Trophoblast cell (in vitro differentiated cells and primary cell): ENCODE data around the gene CLIP2.
A peak's percentile ranks its signal among the peaks of the same experiment; 100 is the strongest.
"Not testable (repeated sequence)": the region's sequence is repeated elsewhere in the genome, so short reads cannot be mapped to it uniquely, and the experiment has no call there.

ENCODE experiments used
- DNase-seq, 2 donors: peaks; one replicate each; pipeline ENCODE4 v3.0.0-alpha.2; 2016
- H2AFZ ChIP-seq: 2 replicates; pipeline ENCODE4 v1.6.1; 2013; ENCODE audit warnings: low read length, moderate library complexity, mild to moderate bottlenecking; ENCODE audit not compliant: insufficient read depth, poor library complexity
- H2AK5ac ChIP-seq: 2 replicates; pipeline ENCODE4 v1.6.1; 2013; ENCODE audit warnings: mild to moderate bottlenecking, low read length
- H2BK120ac ChIP-seq: 2 replicates; pipeline ENCODE4 v1.6.1; 2013; ENCODE audit warnings: low read length, mild to moderate bottlenecking, moderate library complexity; ENCODE audit not compliant: insufficient read depth, poor library complexity
- H2BK12ac ChIP-seq: 2 replicates; pipeline ENCODE4 v1.6.1; 2013; ENCODE audit warnings: mild to moderate bottlenecking, low read length, moderate library complexity
- H2BK5ac ChIP-seq: 2 replicates; pipeline ENCODE4 v1.6.1; 2013; ENCODE audit warnings: low read length, low read depth, moderate library complexity, mild to moderate bottlenecking; ENCODE audit not compliant: poor library complexity
- H3K14ac ChIP-seq: 2 replicates; pipeline ENCODE4 v1.6.1; 2013; ENCODE audit warnings: mild to moderate bottlenecking, low read length
- H3K18ac ChIP-seq: 2 replicates; pipeline ENCODE4 v1.6.1; 2013; ENCODE audit warnings: mild to moderate bottlenecking, low read length
- H3K23ac ChIP-seq: 2 replicates; pipeline ENCODE4 v1.6.1; 2013; ENCODE audit warnings: low read length
- H3K27ac ChIP-seq: 2 replicates; pipeline ENCODE4 v1.5.1; 2013; ENCODE audit warnings: low read depth, mild to moderate bottlenecking, inconsistent platforms, low read length, moderate library complexity
- H3K27me3 ChIP-seq: 2 replicates; pipeline ENCODE4 v1.6.1; 2013; ENCODE audit warnings: inconsistent platforms, mild to moderate bottlenecking, low read length, moderate library complexity; ENCODE audit not compliant: insufficient read depth
- H3K36me3 ChIP-seq, 2 experiments: 1 replicate in 1 of 2; 2 replicates in 1 of 2; pipeline ENCODE4 v1.6.1; 2013; ENCODE audit warnings: low read length in 2 of 2, mild to moderate bottlenecking in 2 of 2, moderate library complexity in 1 of 2; ENCODE audit not compliant: insufficient read depth in 2 of 2, control insufficient read depth in 1 of 2
- H3K4ac ChIP-seq: 2 replicates; pipeline ENCODE4 v1.6.1; 2013; ENCODE audit warnings: low read depth, mild to moderate bottlenecking, low read length, moderate library complexity
- H3K4me1 ChIP-seq, 2 experiments: 1 replicate in 1 of 2; 2 replicates in 1 of 2; pipeline ENCODE4 v1.6.1; 2013; ENCODE audit warnings: low read length in 2 of 2, mild to moderate bottlenecking in 2 of 2, moderate library complexity in 1 of 2; ENCODE audit not compliant: insufficient read depth in 2 of 2, control insufficient read depth in 1 of 2
- H3K4me2 ChIP-seq: 2 replicates; pipeline ENCODE4 v1.6.1; 2013; ENCODE audit warnings: inconsistent platforms, mild to moderate bottlenecking, low read length, moderate library complexity
- H3K4me3 ChIP-seq: 2 replicates; pipeline ENCODE4 v1.5.1; 2013; ENCODE audit warnings: mild to moderate bottlenecking, low read depth, low read length, inconsistent platforms
- H3K79me1 ChIP-seq: one replicate; pipeline ENCODE4 v1.6.1; 2013; ENCODE audit warnings: low read length
- H3K79me2 ChIP-seq: 2 replicates; pipeline ENCODE4 v1.6.1; 2013; ENCODE audit warnings: low read length, mild to moderate bottlenecking; ENCODE audit not compliant: control insufficient read depth, insufficient read depth, poor library complexity
- H3K9ac ChIP-seq: 2 replicates; pipeline ENCODE4 v1.6.1; 2013; ENCODE audit warnings: mild to moderate bottlenecking, low read length
- H3K9me3 ChIP-seq: 2 replicates; pipeline ENCODE4 v1.6.1; 2013; ENCODE audit warnings: low read depth, mild to moderate bottlenecking, control low read depth, inconsistent platforms, low read length; ENCODE audit not compliant: insufficient read depth
- H4K12ac ChIP-seq: 2 replicates; pipeline ENCODE4 v1.6.1; 2013; ENCODE audit warnings: low read depth, mild to moderate bottlenecking, low read length, moderate library complexity
- H4K8ac ChIP-seq: 2 replicates; pipeline ENCODE4 v1.6.1; 2013; ENCODE audit warnings: low read depth, mild to moderate bottlenecking, low read length, moderate library complexity
- H4K91ac ChIP-seq: one replicate; pipeline ENCODE4 v1.6.1; 2013; ENCODE audit warnings: low read depth, mild to moderate bottlenecking, low read length, moderate library complexity
- WGBS: extraction: QIAGEN DNeasy Blood & Tissue Kit; methylation state at CpG from one replicate; pipeline ENCODE4 v1.1.7; 2013; ENCODE audit warnings: missing lambda C conversion rate; ENCODE audit not compliant: insufficient read length, insufficient coverage; ENCODE audit errors: extremely low coverage; 5-methylcytosine and 5-hydroxymethylcytosine counted together

The CLIP2 gene

GRCh38 chr7:74399006-74399405, 109.8 kb downstream of the CLIP2 start:
- WGBS, result no CpG with 5 or more reads among the region's 6 CpGs
- Histone ChIP-seq H2BK12ac (no peak overlapping the region), H3K23ac (no peak overlapping the region), H2BK5ac (no peak overlapping the region), H2AK5ac (no peak overlapping the region), H3K4ac (no peak overlapping the region), H3K27me3 (no peaks in the 10 kb centered on the region), H4K8ac (no peak overlapping the region), H3K27ac (no peak overlapping the region), H3K4me2 (no peak overlapping the region), H3K9me3 (peaks cover 7% of the 10 kb centered on the region), H2AFZ (no peak overlapping the region), H3K4me1 (no peaks in the 10 kb centered on the region), H3K79me2 (no peaks in the 10 kb centered on the region), H3K9ac (no peak overlapping the region), H3K4me3 (no peak overlapping the region), H2BK120ac (no peak overlapping the region), H3K36me3 (no peaks in the 10 kb centered on the region), H4K12ac (no peak overlapping the region), H4K91ac (no peak overlapping the region), H3K14ac (no peak overlapping the region), H3K79me1 (no peaks in the 10 kb centered on the region), H3K18ac (no peak overlapping the region)
- DNase-seq, result no peak

- H3K9ac ChIP-seq, result no peak overlapping the region
- H3K27ac ChIP-seq, result no peak overlapping the region
- no peak overlapping the region for H4K12ac ChIP-seq
- no peaks in the 10 kb centered on the region for H3K79me1 ChIP-seq
- no peak overlapping the region for H3K4me2 ChIP-seq
- no peaks in the 10 kb centered on the region for H3K4me1 ChIP-seq
- H4K91ac ChIP-seq, result no peak overlapping the region
- H3K14ac ChIP-seq, result no peak overlapping the region
- no CpG with 5 or more reads among the region's 22 CpGs for WGBS
- no peaks in the 10 kb centered on the region for H3K27me3 ChIP-seq
- peak in 1 of 2 donors; percentile 19 for DNase-seq
- H3K9me3 ChIP-seq, result peaks cover 9% of the 10 kb centered on the region
- no peaks in the 10 kb centered on the region for H3K79me2 ChIP-seq
- no peak overlapping the region for H4K8ac ChIP-seq
- no peak overlapping the region for H3K23ac ChIP-seq
- H3K4ac ChIP-seq, result no peak overlapping the region
- H2AFZ ChIP-seq, result no peak overlapping the region
- no peak overlapping the region for H2AK5ac ChIP-seq
- peaks cover 0 to 3% of the 10 kb centered on the region in 2 experiments for H3K36me3 ChIP-seq
- H3K4me3 ChIP-seq, result no peak overlapping the region
- no peak overlapping the region for H2BK12ac ChIP-seq
- no peak overlapping the region for H2BK120ac ChIP-seq
- no peak overlapping the region for H2BK5ac ChIP-seq
- H3K18ac ChIP-seq, result no peak overlapping the region
Observed at GRCh38 chr7:74400420-74401136, 111.4 kb downstream of the CLIP2 start.

DNA sequence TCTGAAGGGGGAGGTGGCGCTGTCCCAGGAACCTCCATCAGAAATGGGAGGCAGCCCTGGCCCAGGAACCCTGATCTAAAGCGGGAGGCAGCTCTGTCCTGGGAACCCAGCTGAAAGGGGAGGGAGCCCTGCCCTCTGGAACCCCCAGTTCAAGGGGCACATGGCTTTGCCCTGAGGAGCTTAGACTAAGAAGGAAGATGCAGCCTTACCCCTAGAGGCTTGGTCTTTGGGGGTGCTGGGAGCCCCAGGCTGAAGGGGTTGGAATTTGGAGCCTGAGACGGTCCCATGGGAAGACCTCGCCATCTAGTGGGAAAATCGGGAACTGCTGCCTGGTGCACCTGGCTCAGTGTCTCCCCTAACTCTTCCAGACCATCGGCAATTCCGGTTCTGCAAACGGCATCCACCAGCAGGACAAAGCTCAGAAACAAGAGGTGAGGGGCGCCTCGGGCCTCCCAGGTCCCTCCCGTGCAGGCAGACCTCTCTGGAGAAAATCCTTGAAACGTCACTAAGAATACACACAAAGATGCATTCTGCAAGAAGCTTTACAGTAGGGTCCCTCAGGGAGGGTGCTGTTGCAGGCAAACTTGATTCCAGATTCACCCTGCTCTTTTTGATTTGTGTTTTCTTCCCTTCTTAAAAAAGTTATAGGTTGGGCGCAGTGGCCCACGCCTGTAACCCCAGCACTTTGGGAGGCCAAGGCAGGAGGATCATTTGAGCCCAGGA, 112.1 kb downstream of the CLIP2 start:
- H2AK5ac ChIP-seq, result no peak overlapping the region
- no CpG with 5 or more reads among the region's 14 CpGs for WGBS

GRCh38 chr7:74402668-74403067, 113.5 kb downstream of the CLIP2 start:
- H3K4me2 ChIP-seq, H3K79me2 ChIP-seq, H3K27me3 ChIP-seq, H3K9ac ChIP-seq, H3K9me3 ChIP-seq, H2BK12ac ChIP-seq, H2BK5ac ChIP-seq, H3K79me1 ChIP-seq, H3K4me3 ChIP-seq, H3K4ac ChIP-seq, H4K8ac ChIP-seq, H3K27ac ChIP-seq, H4K12ac ChIP-seq, H3K18ac ChIP-seq, H2BK120ac ChIP-seq, H4K91ac ChIP-seq, H3K36me3 ChIP-seq, H3K23ac ChIP-seq, H2AFZ ChIP-seq, H3K4me1 ChIP-seq, H3K14ac ChIP-seq, H2AK5ac ChIP-seq, DNase-seq: not testable (repeated sequence)
- WGBS, result no CpG with 5 or more reads among the region's 3 CpGs

More for the DNA sequence above, 112.1 kb downstream of the CLIP2 start:
- no peak overlapping the region for H3K23ac ChIP-seq
- no peak overlapping the region for H3K4ac ChIP-seq
- H3K79me1 ChIP-seq, result no peaks in the 10 kb centered on the region
- H3K9me3 ChIP-seq, result peaks cover 9% of the 10 kb centered on the region
- H3K79me2 ChIP-seq, result no peaks in the 10 kb centered on the region
- peaks cover 0 to 3% of the 10 kb centered on the region in 2 experiments for H3K36me3 ChIP-seq
- H3K4me1 ChIP-seq, result no peaks in the 10 kb centered on the region
- no peak overlapping the region for H3K18ac ChIP-seq
- DNase-seq, result peak; percentile 43 to 82
- no peak overlapping the region for H2BK5ac ChIP-seq
- H4K12ac ChIP-seq, result no peak overlapping the region
- no peak overlapping the region for H2AFZ ChIP-seq
- H4K91ac ChIP-seq, result no peak overlapping the region
- no peak overlapping the region for H3K9ac ChIP-seq
- no peak overlapping the region for H3K14ac ChIP-seq
- H2BK120ac ChIP-seq, result no peak overlapping the region
- no peak overlapping the region for H4K8ac ChIP-seq
- H3K27ac ChIP-seq, result no peak overlapping the region
- H3K4me3 ChIP-seq, result no peak overlapping the region
- H3K4me2 ChIP-seq, result no peak overlapping the region
- H3K27me3 ChIP-seq, result no peaks in the 10 kb centered on the region
- H2BK12ac ChIP-seq, result no peak overlapping the region
